A673 (cell line): ENCODE measurements around the gene OGDH.

ENCODE experiments used
- CTCF ChIP-seq: fragments of 300-800, 200-600 bp; sonication (generic); conservative IDR thresholded peaks from 2 replicates; pipeline ENCODE4 v1.5.1; 2017; ENCODE audit warnings: low read depth, mild to moderate bottlenecking, antibody characterized with exemption, low read length, moderate library complexity, mixed read lengths
- EZH2 ChIP-seq: fragments of 200-600 bp; sonication (generic); IDR thresholded peaks from 2 replicates; pipeline ENCODE4 v1.6.1; 2017; ENCODE audit warnings: borderline replicate concordance, low read depth, mild to moderate bottlenecking, mixed read lengths, antibody characterized with exemption, low read length; ENCODE audit not compliant: poor library complexity, severe bottlenecking

- TF ChIP-seq CTCF (no peak), EZH2 (no peak)
Observed at GRCh38 chr7:44727937-44728262, 121.5 kb downstream of the OGDH start.
